Loucy (cell line): ENCODE measurements around the gene IL16.

Experiments
- EZH2phosphoT487 ChIP-seq: fragments of 200-600 bp; IDR thresholded peaks from 2 replicates; pipeline ENCODE4 v1.6.1; 2018; ENCODE audit warnings: antibody characterized with exemption, mild to moderate bottlenecking, moderate library complexity, borderline replicate concordance
- TF ChIP-seq, protein P1 (sequence below): fragments of 200-600 bp; sonication (generic); conservative IDR thresholded peaks from 2 replicates; pipeline ENCODE4 v1.5.1; 2014; ENCODE audit warnings: mild to moderate bottlenecking, antibody characterized with exemption, low read length

DNA sequence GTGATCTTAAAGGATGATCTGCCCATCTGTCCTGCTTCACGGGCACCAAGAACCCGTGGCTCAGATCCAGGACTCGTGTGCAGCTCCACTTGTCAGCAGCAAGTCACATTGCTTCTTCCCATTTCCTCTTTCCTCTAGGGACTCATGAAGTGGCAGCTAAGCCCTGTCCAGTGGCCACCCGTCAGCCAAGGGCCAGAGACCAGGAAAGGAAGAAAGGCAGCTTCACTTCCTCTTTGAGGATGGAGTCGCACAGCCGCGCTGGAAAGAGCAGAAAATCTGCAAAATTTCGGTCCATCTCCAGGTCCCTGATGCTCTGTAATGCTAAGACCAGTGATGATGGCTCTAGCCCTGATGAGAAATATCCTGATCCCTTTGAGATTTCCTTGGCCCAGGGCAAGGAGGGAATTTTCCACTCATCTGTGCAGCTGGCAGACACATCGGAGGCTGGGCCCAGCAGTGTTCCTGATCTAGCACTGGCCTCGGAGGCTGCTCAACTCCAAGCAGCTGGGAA lies 28.5 kb downstream of the IL16 start:
- TF ChIP-seq, protein P1, sequence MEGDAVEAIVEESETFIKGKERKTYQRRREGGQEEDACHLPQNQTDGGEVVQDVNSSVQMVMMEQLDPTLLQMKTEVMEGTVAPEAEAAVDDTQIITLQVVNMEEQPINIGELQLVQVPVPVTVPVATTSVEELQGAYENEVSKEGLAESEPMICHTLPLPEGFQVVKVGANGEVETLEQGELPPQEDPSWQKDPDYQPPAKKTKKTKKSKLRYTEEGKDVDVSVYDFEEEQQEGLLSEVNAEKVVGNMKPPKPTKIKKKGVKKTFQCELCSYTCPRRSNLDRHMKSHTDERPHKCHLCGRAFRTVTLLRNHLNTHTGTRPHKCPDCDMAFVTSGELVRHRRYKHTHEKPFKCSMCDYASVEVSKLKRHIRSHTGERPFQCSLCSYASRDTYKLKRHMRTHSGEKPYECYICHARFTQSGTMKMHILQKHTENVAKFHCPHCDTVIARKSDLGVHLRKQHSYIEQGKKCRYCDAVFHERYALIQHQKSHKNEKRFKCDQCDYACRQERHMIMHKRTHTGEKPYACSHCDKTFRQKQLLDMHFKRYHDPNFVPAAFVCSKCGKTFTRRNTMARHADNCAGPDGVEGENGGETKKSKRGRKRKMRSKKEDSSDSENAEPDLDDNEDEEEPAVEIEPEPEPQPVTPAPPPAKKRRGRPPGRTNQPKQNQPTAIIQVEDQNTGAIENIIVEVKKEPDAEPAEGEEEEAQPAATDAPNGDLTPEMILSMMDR, result no peak
- no peak for TF ChIP-seq EZH2phosphoT487
